Activated CD4-positive, alpha-beta T cell treated with anti-CD3 and anti-CD28 coated beads for 36 hours (primary cell): ENCODE data around the gene RAB37. TPM values are rescaled to one million over a fixed set of nuclear protein-coding genes. Genes with fewer than 3 reads are reported as not detected.

ENCODE experiments used
- ATAC-seq: fragments of 200-7000 bp; cut with Tn5 transposase; one replicate; pipeline ENCODE4 v1.10.0; 2021; ENCODE audit warnings: mild to moderate bottlenecking, moderate library complexity
- CTCF ChIA-PET: fragments of 350-600 bp; sonication (Branson Sonifier 250); formaldehyde crosslinking; loops from one replicate; lab custom pipeline; 2021; ENCODE audit warnings: antibody characterized with exemption; lab: Charles Lee
- POLR2A ChIA-PET: fragments of 350-600 bp; sonication (Branson Sonifier 250); formaldehyde crosslinking; loops from one replicate; lab custom pipeline; 2021; ENCODE audit warnings: antibody characterized with exemption, inconsistent platforms; lab: Charles Lee
- DNase-seq: peaks from one replicate; pipeline ENCODE4 v3.0.0-alpha.2; 2020
- H3K27ac Mint-ChIP-seq: one replicate; pipeline ENCODE4 v1.8.0; 2021; ENCODE audit warnings: mixed read lengths
- H3K27me3 Mint-ChIP-seq: one replicate; pipeline ENCODE4 v1.8.0; 2021; ENCODE audit warnings: mixed read lengths
- H3K36me3 Mint-ChIP-seq: one replicate; pipeline ENCODE4 v1.8.0; 2021; ENCODE audit warnings: low read depth, mixed read lengths
- H3K4me1 Mint-ChIP-seq: one replicate; pipeline ENCODE4 v1.8.0; 2021; ENCODE audit warnings: mixed read lengths
- H3K4me3 Mint-ChIP-seq: one replicate; pipeline ENCODE4 v1.8.0; 2021; ENCODE audit warnings: mild to moderate bottlenecking, moderate library complexity, mixed read lengths
- H3K9me3 Mint-ChIP-seq: one replicate; pipeline ENCODE4 v1.8.0; 2021; ENCODE audit warnings: low read depth, mixed read lengths
- intact Hi-C, 2 experiments: fragments of 100-400 bp; cut with DNase I in 1 of 2; cut with micrococcal nuclease in 1 of 2; formaldehyde crosslinking; loops; one replicate each; pipeline versions ENCODE4 v1.14.2 to v1.15.1; 2022 to 2024; cut with DNase I, micrococcal nuclease
- microRNA-seq: library from miRNA; unstranded; fragments of <30 nt; microRNA quantifications from one replicate; pipeline ENCODE4 v1.2.0, GENCODE V29; 2021; ENCODE audit warnings: borderline replicate concordance
- total RNA-seq, 2 experiments: library from RNA; stranded (reverse); gene quantifications; one replicate each; pipeline ENCODE4 v1.2.3, GENCODE V29; 2021

RAB37 gene
- total RNA-seq, 2 experiments from 2014 or later: 2.7 to 3.5 TPM

DNA sequence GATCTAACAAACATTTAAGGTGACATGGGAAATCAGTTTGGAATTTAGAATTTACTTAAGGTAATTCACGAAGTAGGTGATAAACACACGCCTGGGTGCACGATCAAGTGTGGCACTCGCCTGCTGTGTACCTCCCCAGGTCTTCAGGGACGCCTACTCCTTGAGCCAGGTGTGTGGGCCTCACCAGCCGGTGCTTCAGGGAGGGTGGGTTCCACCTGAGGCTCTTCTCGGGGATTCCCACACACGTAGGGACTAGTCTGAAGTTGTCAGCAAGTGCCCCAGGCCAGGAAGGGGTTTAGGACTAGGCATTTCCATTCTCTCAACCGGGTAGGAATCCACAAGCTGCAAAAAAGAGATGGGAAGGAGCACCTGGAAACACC, 48.9 kb downstream of the RAB37 start:
- Mint-ChIP-seq H3K4me1 (peaks cover 49% of the 10 kb centered on the region), H3K27me3 (no peaks in the 10 kb centered on the region), H3K4me3 (no peak overlapping the region), H3K9me3 (no peaks in the 10 kb centered on the region), H3K27ac (peak overlapping the region; percentile 76), H3K36me3 (peaks cover 6% of the 10 kb centered on the region)
- intact Hi-C loops: no loop called here
- CTCF ChIA-PET: interaction anchor here (0.7 to 1.0 kb wide), 5 partner anchors 9 to 411 kb away, joined by 3 to 4 read pairs (median 3); partner anchors contain the start of gene NAT9
- ATAC-seq (no peak), DNase-seq (no peak)
- POLR2A ChIA-PET: interaction anchor here (1.0 kb wide), 1 partner anchor 9 kb away, joined by 6 read pairs; the partner anchor contains the start of gene NAT9

- ChIA-PET POLR2A (interaction anchor here (1.0 kb wide), 1 partner anchor 10 kb away, joined by 6 read pairs; the partner anchor contains the start of gene NAT9), CTCF (interaction anchor here (0.6 to 1.7 kb wide), 6 partner anchors 10 to 184 kb away, joined by 3 to 4 read pairs (median 4); partner anchors contain the start of gene NAT9)
- intact Hi-C loops: no loop called here
- no peaks in the 10 kb centered on the region for H3K9me3 Mint-ChIP-seq
- DNase-seq: no peak
- peaks cover 50% of the 10 kb centered on the region for H3K4me1 Mint-ChIP-seq
- H3K27ac Mint-ChIP-seq: peak overlapping the region; percentile 76
- no peak for ATAC-seq
- no peak overlapping the region for H3K4me3 Mint-ChIP-seq
- H3K27me3 Mint-ChIP-seq: no peaks in the 10 kb centered on the region
- H3K36me3 Mint-ChIP-seq: peaks cover 6% of the 10 kb centered on the region
These were observed 49.5 kb downstream of the RAB37 start for GRCh38 chr17:74786431-74787055.

DNA sequence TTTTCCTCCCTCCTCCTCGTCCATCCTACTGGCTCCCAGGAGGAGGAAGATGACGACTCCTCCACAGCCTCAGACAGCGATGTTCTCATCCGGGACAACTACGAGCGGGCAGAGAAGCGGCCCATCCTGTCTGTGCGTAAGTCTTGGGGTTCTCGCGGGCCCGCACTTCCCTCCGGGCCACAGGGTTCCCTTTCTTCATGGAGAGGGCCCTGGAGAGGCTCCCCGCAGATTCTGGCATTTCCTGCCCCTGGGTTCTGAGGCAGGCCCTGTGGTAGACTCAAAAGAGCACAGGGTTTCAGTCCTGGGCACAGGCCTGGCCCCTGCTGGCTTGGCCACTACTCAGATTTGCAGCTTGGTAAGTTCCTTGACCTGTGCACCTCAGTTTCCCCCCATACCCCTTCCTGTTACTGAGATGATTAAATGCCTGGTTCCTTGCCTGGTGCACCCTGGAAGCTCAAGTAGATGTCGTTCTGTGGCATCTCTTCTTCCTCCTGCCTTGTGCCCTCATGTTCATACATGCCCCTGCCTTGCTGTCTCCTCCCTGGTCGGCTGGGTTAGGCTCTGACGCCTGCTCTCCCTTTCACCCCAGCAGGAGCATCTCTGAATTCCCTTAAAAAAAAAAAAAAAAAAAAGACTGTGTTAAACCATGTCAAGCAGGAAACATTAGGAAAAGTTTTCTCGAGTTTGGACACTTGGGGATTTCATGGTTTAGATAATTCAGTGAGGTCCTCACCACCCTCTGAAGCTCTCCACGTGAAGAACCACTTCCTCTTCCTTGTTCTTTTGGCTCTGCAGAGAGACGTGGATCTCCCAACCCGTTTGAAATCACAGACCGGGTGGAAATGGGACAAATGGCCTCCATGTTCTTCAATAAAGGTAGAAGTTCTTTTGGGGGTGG, 53.4 kb downstream of the RAB37 start:
- no peaks in the 10 kb centered on the region for H3K9me3 Mint-ChIP-seq
- DNase-seq (no peak), ATAC-seq (no peak)
- intact Hi-C loops: loop anchor here (1.0 to 5.0 kb wide), 5 partner anchors 46 to 172 kb away; no protein-coding TSS in a partner anchor
- no peak overlapping the region for H3K27ac Mint-ChIP-seq
- ChIA-PET CTCF (interaction anchor here (0.5 to 7.1 kb wide), 45 partner anchors 8 to 591 kb away, joined by 3 to 114 read pairs (median 5); partner anchors contain the start of genes CDR2L, FDXR, NAT9 and RAB37), POLR2A (no interaction called here)
- peaks cover 32% of the 10 kb centered on the region for H3K4me1 Mint-ChIP-seq
- H3K27me3 Mint-ChIP-seq: no peaks in the 10 kb centered on the region
- H3K36me3 Mint-ChIP-seq: peaks cover 7% of the 10 kb centered on the region
- no peak overlapping the region for H3K4me3 Mint-ChIP-seq

GRCh38 chr17:74792586-74793105, 55.6 kb downstream of the RAB37 start:
- POLR2A ChIA-PET: no interaction called here
- H3K27me3 Mint-ChIP-seq: no peaks in the 10 kb centered on the region
- H3K4me1 Mint-ChIP-seq: peaks cover 17% of the 10 kb centered on the region
- no peak overlapping the region for H3K27ac Mint-ChIP-seq
- CTCF ChIA-PET: interaction anchor here (0.6 to 7.1 kb wide), 15 partner anchors 10 to 320 kb away, joined by 3 to 114 read pairs (median 6); partner anchors contain the start of gene RAB37
- intact Hi-C loops: loop anchor here in 1 of 2 experiments (5.0 kb wide), 1 partner anchor 170 kb away; no protein-coding TSS in a partner anchor
- no peak overlapping the region for H3K4me3 Mint-ChIP-seq
- no peaks in the 10 kb centered on the region for H3K9me3 Mint-ChIP-seq
- ATAC-seq (no peak), DNase-seq (no peak)
- H3K36me3 Mint-ChIP-seq: peaks cover 8% of the 10 kb centered on the region

- Mint-ChIP-seq H3K4me3 (no peak overlapping the region), H3K27me3 (no peaks in the 10 kb centered on the region), H3K4me1 (peaks cover 11% of the 10 kb centered on the region), H3K36me3 (peaks cover 13% of the 10 kb centered on the region), H3K9me3 (no peaks in the 10 kb centered on the region), H3K27ac (no peak overlapping the region)
- intact Hi-C loops: no loop called here
- DNase-seq (no peak), ATAC-seq (no peak)
- ChIA-PET CTCF (interaction anchor here (0.6 to 7.1 kb wide), 3 partner anchors 48 to 69 kb away, joined by 3 to 114 read pairs (median 3); no protein-coding TSS in a partner anchor), POLR2A (no interaction called here)
These were observed 58.4 kb downstream of the RAB37 start for GRCh38 chr17:74795327-74796020.

DNA sequence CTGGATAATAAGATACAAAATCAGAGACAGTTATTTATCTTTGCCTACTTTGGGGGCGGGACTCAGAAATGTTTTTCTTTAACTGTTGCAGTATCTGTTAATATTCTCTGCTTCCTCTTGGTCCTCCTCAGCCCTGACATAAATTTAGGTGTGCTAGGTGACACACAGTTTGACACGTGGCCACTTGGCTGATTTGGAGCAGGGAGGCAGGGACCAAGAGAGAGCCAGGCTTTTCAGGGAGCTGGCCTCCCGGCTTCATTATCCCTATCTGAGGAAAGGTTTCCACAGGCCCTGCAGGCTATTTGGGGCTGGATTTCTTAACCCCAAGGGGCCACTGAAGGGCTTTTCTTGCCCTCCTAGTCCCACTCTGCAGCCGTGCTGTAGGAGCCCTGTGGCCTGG, 59.2 kb downstream of the RAB37 start:
- Mint-ChIP-seq H3K4me1 (peaks cover 4% of the 10 kb centered on the region), H3K9me3 (no peaks in the 10 kb centered on the region), H3K27me3 (no peaks in the 10 kb centered on the region), H3K4me3 (no peak overlapping the region), H3K27ac (no peak overlapping the region), H3K36me3 (peaks cover 15% of the 10 kb centered on the region)
- ATAC-seq: no peak
- intact Hi-C loops: no loop called here
- DNase-seq: no peak
- CTCF ChIA-PET: interaction anchor here (0.6 to 0.8 kb wide), 2 partner anchors 60 to 1218 kb away, joined by 3 read pairs; no protein-coding TSS in a partner anchor
- POLR2A ChIA-PET: no interaction called here

GRCh38 chr17:74796866-74797265, 59.8 kb downstream of the RAB37 start:
- CTCF ChIA-PET: interaction anchor here (0.6 to 1.0 kb wide), 2 partner anchors 59 to 1218 kb away, joined by 3 to 5 read pairs; no protein-coding TSS in a partner anchor
- Mint-ChIP-seq H3K27ac (no peak overlapping the region), H3K27me3 (no peaks in the 10 kb centered on the region), H3K9me3 (no peaks in the 10 kb centered on the region), H3K4me1 (no peaks in the 10 kb centered on the region), H3K4me3 (no peak overlapping the region), H3K36me3 (peaks cover 16% of the 10 kb centered on the region)
- intact Hi-C loops: no loop called here
- no peak for ATAC-seq
- no peak for DNase-seq
- POLR2A ChIA-PET: no interaction called here

Small RNAs within 50 kb of the gene (microRNA-seq; reads per million reads assigned to microRNA genes)
- 93.7 reads per million, percentile 63 among the genes with 10 or more reads in this experiment for gene MIR3615

Other genes starting within 250 kb of the RAB37 start
- not detected for gene CD300LB, start 205.8 kb upstream of the RAB37 start, total RNA-seq
- not detected for gene CD300C, start 191.1 kb upstream of the RAB37 start, total RNA-seq
- gene CD300H, start 169.7 kb upstream of the RAB37 start, total RNA-seq: not detected
- gene CD300LD, start 145.0 kb upstream of the RAB37 start, total RNA-seq: under 1 TPM in 1 of 2 experiments, not detected in 1; 0.18 TPM
- gene CD300E, start 113.5 kb upstream of the RAB37 start, total RNA-seq: not detected
- not detected for gene CD300LF, start 24.3 kb upstream of the RAB37 start, total RNA-seq
- gene NHERF1, start 11.4 kb downstream of the RAB37 start, total RNA-seq: 100 to 1,000 TPM; 115 to 170 TPM
- gene NAT9, start 39.1 kb downstream of the RAB37 start, total RNA-seq: 10 to 100 TPM; 23.7 to 39.6 TPM
- not detected for gene GRIN2C, start 122.6 kb downstream of the RAB37 start, total RNA-seq
- 10 to 100 TPM; 19.1 to 21.3 TPM for gene FDXR, start 135.7 kb downstream of the RAB37 start, total RNA-seq
- not detected for gene FADS6, start 156.4 kb downstream of the RAB37 start, total RNA-seq
- gene USH1G, start 186.0 kb downstream of the RAB37 start, total RNA-seq: not detected
- not detected for gene OTOP2, start 187.0 kb downstream of the RAB37 start, total RNA-seq
- gene OTOP3, start 198.6 kb downstream of the RAB37 start, total RNA-seq: not detected
- 1 to 10 TPM; 1.6 TPM for gene HID1, start 235.5 kb downstream of the RAB37 start, total RNA-seq